Posterior cingulate gyrus (tissue), 11 donors: ENCODE data around the gene ACKR3.

ENCODE experiments used
- DNase-seq, 10 donors: peaks; one replicate each; pipeline versions ENCODE4 v3.0.0 to v3.0.0-alpha.2; 2020 to 2021; ENCODE audit warnings: mixed read lengths in 3 of 10
- intact Hi-C: fragments of 100-400 bp; cut with DNase I; formaldehyde crosslinking; loops from one replicate; pipeline ENCODE4 v1.15.1; 2023

The ACKR3 gene

DNA sequence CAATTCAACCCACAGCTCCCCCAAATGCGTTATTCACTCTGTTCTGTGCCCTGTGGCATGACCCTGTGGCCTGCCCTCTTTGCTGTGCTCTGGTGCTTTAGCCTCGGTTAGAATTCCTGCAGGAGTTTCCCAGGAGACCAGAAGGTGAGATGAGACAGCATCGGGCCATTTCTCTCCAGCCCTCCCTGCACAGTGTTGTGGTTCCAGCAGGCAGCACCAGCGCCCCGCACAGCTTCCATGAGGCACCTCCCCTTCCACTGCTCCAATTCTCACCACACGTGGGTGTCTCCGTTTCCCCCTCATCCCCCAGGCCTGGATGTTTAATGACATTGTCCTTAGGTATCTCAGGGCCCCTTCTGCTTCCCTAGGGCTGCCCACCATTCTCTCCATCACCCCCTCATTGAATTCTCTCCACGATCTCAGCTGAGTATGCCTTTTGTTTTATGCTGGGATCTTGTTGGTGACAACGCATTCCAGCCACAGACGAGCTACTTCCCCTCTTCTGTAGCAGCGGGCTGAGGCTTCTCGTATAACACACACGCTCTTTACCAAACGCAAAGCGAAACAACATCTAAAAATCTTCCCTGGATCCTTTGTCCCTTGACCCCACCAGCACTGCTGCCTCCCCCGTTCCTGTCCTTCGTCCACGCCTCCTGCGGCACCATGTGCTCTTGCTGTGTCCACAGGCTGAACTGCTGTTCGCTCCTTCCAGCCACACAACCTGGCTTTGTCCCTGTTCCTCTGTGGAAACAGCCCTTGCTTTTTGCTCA is 35.1 kb downstream of the ACKR3 start:
- DNase-seq: no peak
- intact Hi-C loops: no loop called here

GRCh38 chr2:236605345-236605734 is 35.7 kb downstream of the ACKR3 start:
- intact Hi-C loops: no loop called here
- no peak for DNase-seq

- intact Hi-C loops: no loop called here
- DNase-seq: no peak
Measured at GRCh38 chr2:236606023-236606422, 36.4 kb downstream of the ACKR3 start.

- DNase-seq: no peak
- intact Hi-C loops: no loop called here
Measured at GRCh38 chr2:236607471-236608187, 38.0 kb downstream of the ACKR3 start.

- intact Hi-C loops: no loop called here
Measured at GRCh38 chr2:236608188-236608525, 38.5 kb downstream of the ACKR3 start.

DNA sequence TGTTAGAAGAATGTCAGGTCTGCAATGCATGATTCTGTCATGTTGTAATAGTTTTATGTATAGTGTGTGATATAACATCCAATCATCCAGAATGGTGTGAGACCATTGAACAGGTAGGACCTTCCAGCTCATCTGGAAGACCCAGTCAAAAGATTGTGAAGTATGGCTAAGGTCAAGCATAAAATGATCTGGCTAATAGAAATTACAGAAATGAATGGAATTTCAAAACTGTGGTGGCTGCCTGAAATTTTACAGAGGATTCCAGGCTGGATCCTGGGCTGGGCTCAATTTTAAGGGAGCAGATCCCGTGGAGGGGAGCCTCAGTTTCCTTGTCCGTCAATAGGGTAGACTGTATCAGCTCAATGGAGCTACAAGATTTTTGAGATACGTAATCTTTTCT is 39.1 kb downstream of the ACKR3 start:
- intact Hi-C loops: no loop called here
- no peak for DNase-seq

More at GRCh38 chr2:236608188-236608525, 38.5 kb downstream of the ACKR3 start:
- no peak for DNase-seq

DNA sequence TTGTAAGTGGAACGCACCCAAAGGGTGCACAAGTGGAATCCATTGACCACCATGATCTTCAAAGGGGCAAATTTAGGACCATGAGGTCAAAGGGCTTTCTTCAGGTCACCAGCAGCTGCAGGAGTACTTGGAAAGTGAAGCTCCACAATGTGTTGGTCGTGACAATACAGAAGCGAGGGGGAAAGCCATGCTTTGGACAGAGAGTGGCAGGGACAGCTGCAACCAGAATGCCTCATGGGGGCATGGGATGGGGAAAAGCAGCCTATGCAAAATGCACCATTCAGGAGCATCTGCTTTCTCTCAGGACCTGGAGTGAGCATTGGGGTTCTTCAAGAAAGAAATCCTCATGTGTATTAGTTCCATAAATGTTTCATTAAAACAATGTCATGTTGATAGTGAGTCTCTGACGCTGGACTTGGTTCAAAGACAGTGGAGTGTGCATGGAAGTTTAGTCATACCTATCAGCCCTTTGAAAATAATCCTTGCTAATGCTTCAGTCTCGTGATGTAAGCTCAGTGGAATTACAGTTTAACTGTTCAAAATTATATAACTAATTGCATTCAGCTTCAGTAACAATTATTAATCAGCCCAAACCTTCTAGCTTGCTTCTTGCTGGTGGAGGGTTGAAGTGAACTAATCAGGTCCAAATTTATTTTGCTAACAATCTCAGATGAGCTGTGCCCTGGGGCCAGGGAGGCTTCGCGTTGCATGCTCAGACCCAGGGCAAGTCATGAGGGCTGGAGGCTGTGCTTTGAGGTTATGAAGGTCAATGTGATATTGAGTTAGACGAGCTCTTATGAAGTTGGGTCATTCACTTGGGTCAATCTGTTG is 41.6 kb downstream of the ACKR3 start:
- intact Hi-C loops: no loop called here
- DNase-seq: no peak

GRCh38 chr2:236612737-236613136 is 43.1 kb downstream of the ACKR3 start:
- DNase-seq: peak in 1 of 10 donors; percentile 25
- intact Hi-C loops: no loop called here

DNA sequence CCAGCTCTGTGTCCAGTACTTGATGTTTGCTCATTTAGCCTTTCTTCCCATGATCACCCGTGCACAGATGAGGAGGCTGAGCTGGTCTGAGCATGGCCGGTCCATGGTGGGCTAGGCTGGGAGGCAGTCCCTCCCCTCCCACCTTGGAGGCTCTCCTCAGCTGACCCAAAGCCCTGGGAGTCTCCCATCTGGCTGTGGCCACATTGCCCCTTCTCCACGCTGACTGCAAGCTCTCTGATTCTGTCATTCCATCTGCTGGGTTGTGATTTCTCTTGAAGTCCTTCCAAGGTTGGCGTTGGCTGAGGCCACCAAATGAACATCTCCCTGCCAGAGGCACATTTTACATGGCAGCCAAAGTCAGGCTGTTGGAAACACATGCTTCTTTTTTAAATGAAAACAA is 44.0 kb downstream of the ACKR3 start:
- peak in 1 of 10 donors; percentile 62 for DNase-seq
- intact Hi-C loops: no loop called here

GRCh38 chr2:236614551-236614950 is 44.9 kb downstream of the ACKR3 start:
- intact Hi-C loops: no loop called here
- DNase-seq: no peak

- intact Hi-C loops: no loop called here
Measured at GRCh38 chr2:236616031-236616430, 46.4 kb downstream of the ACKR3 start.

DNA sequence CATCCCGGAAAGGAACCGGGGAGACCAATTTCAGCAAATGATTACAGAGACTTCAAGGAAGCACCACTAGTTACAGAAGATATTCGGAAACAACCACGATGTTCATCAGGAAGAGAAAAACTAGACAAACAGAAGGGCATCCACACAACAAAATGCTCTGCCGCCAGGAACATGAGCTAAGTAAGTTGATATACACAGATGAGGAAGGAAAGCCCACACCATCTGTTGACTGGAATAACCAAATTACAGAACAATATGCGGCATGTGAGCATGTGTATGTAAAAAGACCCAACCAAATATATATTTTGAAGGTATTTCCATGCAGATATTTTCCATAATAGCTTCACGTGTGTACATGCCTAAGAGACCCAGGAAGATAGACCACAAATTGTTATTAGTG is 47.0 kb downstream of the ACKR3 start:
- intact Hi-C loops: no loop called here
- DNase-seq: no peak

More at GRCh38 chr2:236616031-236616430, 46.4 kb downstream of the ACKR3 start:
- DNase-seq: no peak

- intact Hi-C loops: no loop called here
- peak in 1 of 10 donors; percentile 38 for DNase-seq
Measured at GRCh38 chr2:236617221-236617737, 47.7 kb downstream of the ACKR3 start.

- intact Hi-C loops: no loop called here
Measured at GRCh38 chr2:236617796-236618195, 48.2 kb downstream of the ACKR3 start.

DNA sequence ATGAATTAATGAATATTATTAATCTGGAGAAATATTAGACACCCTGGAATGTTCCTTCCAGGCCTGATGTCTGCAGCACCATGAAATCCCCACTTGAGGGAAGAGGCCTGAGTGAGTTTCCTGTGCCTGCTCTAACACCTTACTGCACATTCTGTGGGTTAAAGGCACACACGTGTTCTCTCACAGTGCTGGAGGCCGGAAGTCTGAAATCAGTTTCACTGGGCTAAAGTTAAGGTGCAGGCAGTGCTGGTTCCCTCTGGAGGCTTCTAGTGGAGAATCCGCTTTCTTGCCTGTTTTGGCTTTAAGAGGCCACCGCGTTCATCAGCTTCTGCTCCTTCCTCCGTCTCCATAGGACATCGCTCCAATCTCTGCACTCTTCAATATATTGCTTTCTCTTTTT is 48.7 kb downstream of the ACKR3 start:
- intact Hi-C loops: no loop called here
- peak in 1 of 10 donors; percentile 31 for DNase-seq

More at GRCh38 chr2:236617796-236618195, 48.2 kb downstream of the ACKR3 start:
- peak in 1 of 10 donors; percentile 70 for DNase-seq

DNA sequence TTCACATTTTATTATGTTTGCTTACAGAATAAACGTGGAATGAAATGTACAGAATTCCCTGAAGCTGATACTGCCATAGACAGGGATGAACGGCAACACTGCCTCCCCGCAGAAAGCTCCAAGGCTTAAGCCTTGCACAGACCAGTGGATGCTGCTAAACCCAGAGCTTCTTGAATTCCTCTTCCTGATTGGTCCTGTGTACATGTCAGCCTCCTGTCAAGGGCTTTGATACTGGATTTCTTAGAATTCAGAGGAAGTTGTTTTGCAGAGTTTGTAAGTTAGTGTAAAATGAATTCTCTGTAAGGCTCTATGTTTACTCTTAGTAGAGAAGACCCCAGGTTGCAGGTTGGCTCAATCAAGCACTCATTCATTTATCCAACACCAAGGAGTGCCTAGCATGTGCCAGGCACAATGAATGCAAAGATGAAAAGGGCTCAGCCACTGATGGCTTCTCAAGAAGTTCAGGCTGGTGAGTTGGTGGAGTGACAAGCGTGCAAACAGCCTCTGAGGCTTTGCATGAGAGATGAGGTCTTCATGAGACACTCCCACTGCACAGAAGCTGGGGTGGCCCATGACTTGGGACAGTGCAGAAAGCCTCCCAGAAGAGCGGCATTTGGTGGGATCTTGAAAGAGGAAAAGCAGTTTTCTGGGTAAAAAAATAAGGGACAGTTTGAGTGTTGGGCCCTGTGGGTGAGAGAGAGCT is 50.4 kb downstream of the ACKR3 start:
- peak in 1 of 10 donors; percentile 41 for DNase-seq
- intact Hi-C loops: no loop called here

- intact Hi-C loops: no loop called here
- peak in 1 of 10 donors; percentile 75 for DNase-seq
Measured at GRCh38 chr2:236621786-236622185, 52.2 kb downstream of the ACKR3 start.

DNA sequence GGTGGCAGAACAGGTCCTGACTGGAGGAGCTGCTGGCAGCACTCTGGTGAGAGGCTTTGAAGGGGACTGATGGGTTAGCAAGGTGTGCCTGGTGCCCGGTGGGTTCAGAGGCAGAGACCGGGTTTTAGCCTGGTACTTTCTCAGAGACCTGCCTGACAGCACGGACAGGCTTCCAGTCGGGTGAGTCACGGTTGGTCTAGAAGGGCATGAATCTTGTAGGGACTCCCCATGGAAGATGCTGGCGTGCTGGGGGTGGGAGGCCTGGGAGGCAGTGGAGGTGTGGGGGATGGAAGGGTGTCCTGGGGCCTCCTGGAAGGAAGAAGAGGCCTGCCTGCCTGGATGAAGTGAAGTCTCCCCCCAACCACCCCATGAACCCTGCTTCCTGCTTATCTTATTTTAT is 52.6 kb downstream of the ACKR3 start:
- intact Hi-C loops: no loop called here
- peak in 1 of 10 donors; percentile 47 for DNase-seq

GRCh38 chr2:236622660-236623059 is 53.0 kb downstream of the ACKR3 start:
- intact Hi-C loops: no loop called here
- DNase-seq: peak in 1 of 10 donors; percentile 72

DNA sequence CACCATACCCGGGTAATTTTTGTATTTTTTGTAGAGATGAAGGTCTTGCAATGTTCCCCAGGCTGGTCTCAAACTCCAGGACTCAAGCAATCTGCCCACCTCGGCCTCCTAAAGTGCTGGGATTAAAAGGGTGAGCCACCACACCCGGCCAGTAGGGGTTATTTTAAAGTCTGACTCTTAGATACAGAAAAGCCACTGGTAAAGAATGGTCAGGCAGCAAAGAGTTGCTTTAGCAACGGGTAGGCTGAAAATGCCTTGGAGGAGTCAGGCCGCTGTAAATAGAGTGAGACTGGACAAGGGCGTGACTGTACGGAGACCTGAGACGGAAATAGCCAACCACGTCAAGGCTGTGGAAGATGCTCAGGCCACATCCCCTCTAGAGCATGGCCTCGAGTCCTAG is 54.2 kb downstream of the ACKR3 start:
- DNase-seq: peak in 1 of 10 donors; percentile 0
- intact Hi-C loops: no loop called here
